WTC11 (cell line): ENCODE measurements around the gene SLC8A1. TPM values are rescaled to one million over a fixed set of nuclear protein-coding genes. Genes with fewer than 3 reads are reported as not detected.

Source experiments
- ATAC-seq: fragments of 200-7000 bp; cut with Tn5 transposase; 2 replicates; pipeline ENCODE4 v1.10.0; 2021; ENCODE audit warnings: mild to moderate bottlenecking, moderate library complexity
- CTCF ChIA-PET: fragments of 300-600 bp; sonication (Branson Sonifier 250); formaldehyde crosslinking; loops from one replicate; lab custom pipeline; 2021; ENCODE audit warnings: antibody characterized with exemption; lab: Charles Lee
- POLR2A ChIA-PET: fragments of 350-600 bp; sonication (Branson Sonifier 250); formaldehyde crosslinking; loops from one replicate; lab custom pipeline; 2021; ENCODE audit warnings: antibody characterized with exemption; lab: Charles Lee
- DNase-seq: peaks from one replicate; pipeline ENCODE4 v3.0.0; 2021; ENCODE audit warnings: low spot score
- H3K27ac Mint-ChIP-seq: 2 replicates; pipeline ENCODE4 v1.8.0; 2021; ENCODE audit warnings: mixed read lengths
- H3K27me3 Mint-ChIP-seq: 2 replicates; pipeline ENCODE4 v1.8.0; 2021; ENCODE audit warnings: low read depth, mild to moderate bottlenecking, moderate library complexity, mixed read lengths
- H3K36me3 Mint-ChIP-seq: 2 replicates; pipeline ENCODE4 v1.8.0; 2021; ENCODE audit warnings: mixed read lengths
- H3K4me1 Mint-ChIP-seq: 2 replicates; pipeline ENCODE4 v1.8.0; 2022; ENCODE audit warnings: mixed read lengths
- H3K4me3 Mint-ChIP-seq: 2 replicates; pipeline ENCODE4 v1.8.0; 2021; ENCODE audit warnings: mild to moderate bottlenecking, moderate library complexity, mixed read lengths
- H3K9me3 Mint-ChIP-seq: 2 replicates; pipeline ENCODE4 v1.8.0; 2021; ENCODE audit warnings: mixed read lengths
- AFF4 ChIP-seq: sonication (generic); formaldehyde crosslinking; IDR thresholded peaks from 2 replicates; pipeline ENCODE4 v1.8.1; 2023; ENCODE audit warnings: mild to moderate bottlenecking, missing genetic modification reagents, borderline replicate concordance
- ATF6 ChIP-seq: sonication (generic); formaldehyde crosslinking; IDR thresholded peaks from 2 replicates; pipeline ENCODE4 v1.8.1; 2023; ENCODE audit warnings: mild to moderate bottlenecking, missing genetic modification reagents
- CBFB ChIP-seq: sonication (generic); formaldehyde crosslinking; IDR thresholded peaks from 2 replicates; pipeline ENCODE4 v1.8.1; 2022; ENCODE audit warnings: mild to moderate bottlenecking, low read depth, missing genetic modification reagents
- ELF4 ChIP-seq: sonication (generic); formaldehyde crosslinking; IDR thresholded peaks from 2 replicates; pipeline ENCODE4 v1.8.1; 2022; ENCODE audit warnings: low read depth, mild to moderate bottlenecking, moderate library complexity, missing genetic modification reagents
- EMX1 ChIP-seq: fragments of 250-450 bp; sonication (Bioruptor Pico); IDR thresholded peaks from 2 replicates; pipeline ENCODE4 v1.8.0; 2021; ENCODE audit warnings: mild to moderate bottlenecking
- GRHL2 ChIP-seq: fragments of 250-450 bp; sonication (Bioruptor Pico); IDR thresholded peaks from 2 replicates; pipeline ENCODE4 v1.8.0; 2022; ENCODE audit warnings: mild to moderate bottlenecking, moderate library complexity; ENCODE audit not compliant: insufficient replicate concordance, severe bottlenecking
- JAZF1 ChIP-seq: fragments of 250-450 bp; sonication (Bioruptor Pico); IDR thresholded peaks from 2 replicates; pipeline ENCODE4 v1.9.0; 2021; ENCODE audit warnings: moderate library complexity, mild to moderate bottlenecking, inconsistent platforms
- KAT7 ChIP-seq: sonication (generic); formaldehyde crosslinking; IDR thresholded peaks from 2 replicates; pipeline ENCODE4 v1.8.1; 2023; ENCODE audit warnings: missing genetic modification reagents, mild to moderate bottlenecking, borderline replicate concordance
- MAX ChIP-seq: sonication (generic); formaldehyde crosslinking; IDR thresholded peaks from 2 replicates; pipeline ENCODE4 v1.8.0; 2022; ENCODE audit warnings: mild to moderate bottlenecking, missing genetic modification reagents
- NFE2L1 ChIP-seq: sonication (generic); formaldehyde crosslinking; IDR thresholded peaks from 2 replicates; pipeline ENCODE4 v1.8.1; 2023; ENCODE audit warnings: missing genetic modification reagents
- NFYB ChIP-seq: sonication (generic); formaldehyde crosslinking; conservative IDR thresholded peaks from 2 replicates; pipeline ENCODE4 v1.8.0; 2022; ENCODE audit warnings: low read depth, missing genetic modification reagents
- NR3C1 ChIP-seq: sonication (generic); formaldehyde crosslinking; conservative IDR thresholded peaks from 2 replicates; pipeline ENCODE4 v1.8.1; 2023; ENCODE audit warnings: low read depth, mild to moderate bottlenecking, missing genetic modification reagents
- PREB ChIP-seq: sonication (generic); formaldehyde crosslinking; IDR thresholded peaks from 2 replicates; pipeline ENCODE4 v1.8.1; 2022; ENCODE audit warnings: mild to moderate bottlenecking, missing genetic modification reagents, moderate library complexity, borderline replicate concordance
- SMAD4 ChIP-seq: sonication (generic); formaldehyde crosslinking; IDR thresholded peaks from 2 replicates; pipeline ENCODE4 v1.8.0; 2022; ENCODE audit warnings: mild to moderate bottlenecking, missing genetic modification reagents
- SOX15 ChIP-seq: fragments of 250-450 bp; sonication (Bioruptor Pico); IDR thresholded peaks from 2 replicates; pipeline ENCODE4 v1.9.0; 2021; ENCODE audit warnings: mild to moderate bottlenecking
- TP53 ChIP-seq: sonication (generic); formaldehyde crosslinking; IDR thresholded peaks from 2 replicates; pipeline ENCODE4 v1.8.1; 2023; ENCODE audit warnings: mild to moderate bottlenecking, missing genetic modification reagents
- ZBTB21 ChIP-seq: sonication (generic); formaldehyde crosslinking; IDR thresholded peaks from 2 replicates; pipeline ENCODE4 v1.8.1; 2023; ENCODE audit warnings: mild to moderate bottlenecking, missing genetic modification reagents, borderline replicate concordance
- ZBTB43 ChIP-seq: sonication (generic); formaldehyde crosslinking; IDR thresholded peaks from 2 replicates; pipeline ENCODE4 v1.8.1; 2023; ENCODE audit warnings: mild to moderate bottlenecking, missing genetic modification reagents
- ZNF121 ChIP-seq: sonication (generic); formaldehyde crosslinking; IDR thresholded peaks from 2 replicates; pipeline ENCODE4 v1.8.0; 2023; ENCODE audit warnings: missing genetic modification reagents
- ZNF219 ChIP-seq: sonication (generic); formaldehyde crosslinking; IDR thresholded peaks from 2 replicates; pipeline ENCODE4 v1.8.0; 2023; ENCODE audit warnings: missing genetic modification reagents, mild to moderate bottlenecking, borderline replicate concordance
- ZNF232 ChIP-seq: sonication (generic); formaldehyde crosslinking; IDR thresholded peaks from 2 replicates; pipeline ENCODE4 v1.8.0; 2022; ENCODE audit warnings: mild to moderate bottlenecking, missing genetic modification reagents
- ZSCAN18 ChIP-seq: fragments of 250-450 bp; sonication (Bioruptor Pico); IDR thresholded peaks from 2 replicates; pipeline ENCODE4 v2.1.2; 2022; ENCODE audit warnings: mild to moderate bottlenecking, moderate library complexity
- total RNA-seq: library from RNA; stranded (reverse); gene quantifications from 3 replicates; pipeline ENCODE4 v1.2.3, GENCODE V29; 2021

Gene SLC8A1
- total RNA-seq, 1 experiment from 2014 or later = 2.6 TPM

- no peak overlapping the region for H3K27ac Mint-ChIP-seq
- CTCF ChIA-PET = interaction anchor here (0.8 kb wide), 1 partner anchor 266 kb away, joined by 3 read pairs; no protein-coding TSS in a partner anchor
- peaks cover 36% of the 10 kb centered on the region for H3K4me1 Mint-ChIP-seq
- no peaks in the 10 kb centered on the region for H3K9me3 Mint-ChIP-seq
- no peaks in the 10 kb centered on the region for H3K36me3 Mint-ChIP-seq
- TF ChIP-seq KAT7 (CRISPR knock-in tag) = no peak
- TF ChIP-seq NR3C1 = no peak
- TF ChIP-seq ZNF219 (CRISPR knock-in tag) = no peak
- TF ChIP-seq ATF6 = no peak
- TF ChIP-seq SOX15 (CRISPR knock-in tag) = no peak
- no peak for TF ChIP-seq CBFB (CRISPR knock-in tag)
- no peak for TF ChIP-seq ZNF121 (CRISPR knock-in tag)
- no peak for TF ChIP-seq NFYB (CRISPR knock-in tag)
- no peak for DNase-seq
- ATAC-seq = no peak
- POLR2A ChIA-PET = no interaction called here
- H3K4me3 Mint-ChIP-seq = no peak overlapping the region
- H3K27me3 Mint-ChIP-seq = no peaks in the 10 kb centered on the region
Measured at GRCh38 chr2:40103590-40103989, 348.3 kb downstream of the SLC8A1 start.

- Mint-ChIP-seq H3K27ac (no peak overlapping the region), H3K4me1 (peaks cover 36% of the 10 kb centered on the region), H3K27me3 (no peaks in the 10 kb centered on the region), H3K9me3 (no peaks in the 10 kb centered on the region)
- no peak for ATAC-seq
- TF ChIP-seq TP53 (CRISPR knock-in tag) = no peak
- no peak for TF ChIP-seq ZBTB43
- no peak for TF ChIP-seq AFF4
- TF ChIP-seq, all 79 proteins: peak for 0
- no peak for DNase-seq
- Mint-ChIP-seq H3K4me3 (no peak overlapping the region), H3K36me3 (no peaks in the 10 kb centered on the region)
- POLR2A ChIA-PET = no interaction called here
- CTCF ChIA-PET = interaction anchor here (0.8 kb wide), 1 partner anchor 266 kb away, joined by 3 read pairs; no protein-coding TSS in a partner anchor
Measured at GRCh38 chr2:40103163-40103562, 348.7 kb downstream of the SLC8A1 start.

GRCh38 chr2:40102447-40102846, 349.4 kb downstream of the SLC8A1 start:
- no peak for TF ChIP-seq GRHL2
- TF ChIP-seq ZNF232 = no peak
- TF ChIP-seq SMAD4 (CRISPR knock-in tag) = no peak
- TF ChIP-seq ZBTB21 = no peak
- TF ChIP-seq CBFB (CRISPR knock-in tag) = no peak
- no peak for TF ChIP-seq ELF4
- no peak for TF ChIP-seq EMX1 (CRISPR knock-in tag)
- no peak for TF ChIP-seq NFE2L1 (CRISPR knock-in tag)
- no peak for TF ChIP-seq JAZF1 (CRISPR knock-in tag)
- no peak for TF ChIP-seq MAX
- TF ChIP-seq PREB = no peak
- no peak for TF ChIP-seq ZSCAN18
- DNase-seq (no peak), ATAC-seq (no peak)
- peaks cover 36% of the 10 kb centered on the region for H3K4me1 Mint-ChIP-seq
- ChIA-PET CTCF (interaction anchor here (0.8 kb wide), 1 partner anchor 265 kb away, joined by 3 read pairs; no protein-coding TSS in a partner anchor), POLR2A (no interaction called here)
- no peaks in the 10 kb centered on the region for H3K36me3 Mint-ChIP-seq
- H3K27me3 Mint-ChIP-seq = no peaks in the 10 kb centered on the region
- H3K4me3 Mint-ChIP-seq = no peak overlapping the region
- H3K9me3 Mint-ChIP-seq = no peaks in the 10 kb centered on the region
- no peak overlapping the region for H3K27ac Mint-ChIP-seq
